ENCODE data around the gene IL21R.

GRCh38 chr16:27432558-27432957 is 30.6 kb downstream of the IL21R start:
- TF ChIP-seq POLR2AphosphoS5 (IDR thresholded peaks at IDR 0.05; ENCODE audit: insufficient read depth, low read depth, low read length), result no peak
- no peak for TF ChIP-seq EZH2 (IDR thresholded peaks at IDR 0.05; ENCODE audit: borderline replicate concordance, low read depth, low read length, severe bottlenecking)
